H1 (cell line): ENCODE data around the gene RAD51B. TPM values are rescaled to one million over a fixed set of nuclear protein-coding genes. Genes with fewer than 3 reads are reported as not detected.

Experiments used
- CTCF ChIA-PET: fragments of 300-600 bp; sonication (Branson Sonifier 250); formaldehyde crosslinking; loops from one replicate; lab custom pipeline; 2021; ENCODE audit not compliant: partially characterized antibody; lab: Charles Lee
- POLR2A ChIA-PET: fragments of 300-600 bp; sonication (Branson Sonifier 250); formaldehyde crosslinking; loops from one replicate; lab custom pipeline; 2021; ENCODE audit warnings: inconsistent platforms; ENCODE audit not compliant: partially characterized antibody; lab: Charles Lee
- DNase-seq, 2 experiments: peaks; one replicate each; pipeline versions ENCODE4 v3.0.0 to v3.0.0-alpha.2; 2010 to 2022; ENCODE audit warnings: low spot score in 2 of 2, low read depth in 1 of 2, mixed read lengths in 1 of 2
- FAIRE-seq: peaks from 2 replicates; lab custom pipeline; 2011; peaks lifted over from hg19 to GRCh38; lab: Jason Lieb, UNC
- H2AFZ ChIP-seq: 2 replicates; pipeline ENCODE4 v1.8.1; 2012; ENCODE audit warnings: low read length, inconsistent platforms
- H2AK5ac ChIP-seq: 2 replicates; pipeline ENCODE4 v1.6.1; 2013; ENCODE audit warnings: low read depth, low read length
- H2BK120ac ChIP-seq: replicated peaks from 2 replicates; pipeline ENCODE3; 2013; ENCODE audit warnings: low read depth, low read length, inconsistent platforms
- H2BK12ac ChIP-seq: 2 replicates; pipeline ENCODE4 v1.6.1; 2013; ENCODE audit warnings: low read depth, low read length
- H2BK15ac ChIP-seq: 2 replicates; pipeline ENCODE4 v1.6.1; 2013; ENCODE audit warnings: low read length
- H2BK20ac ChIP-seq: 2 replicates; pipeline ENCODE4 v1.6.1; 2013; ENCODE audit warnings: low read length
- H2BK5ac ChIP-seq: 2 replicates; pipeline ENCODE4 v1.6.1; 2013; ENCODE audit warnings: low read depth, low read length
- H3K14ac ChIP-seq: 2 replicates; pipeline ENCODE4 v1.6.1; 2013; ENCODE audit warnings: inconsistent platforms; ENCODE audit not compliant: insufficient read length
- H3K18ac ChIP-seq: 2 replicates; pipeline ENCODE4 v1.6.1; 2013; ENCODE audit warnings: low read length; ENCODE audit errors: extremely low read depth
- H3K23ac ChIP-seq: 2 replicates; pipeline ENCODE4 v1.6.1; 2013; ENCODE audit warnings: inconsistent platforms; ENCODE audit not compliant: insufficient read length
- H3K23me2 ChIP-seq: 2 replicates; pipeline ENCODE4 v1.6.1; 2013; ENCODE audit warnings: low read depth, low read length
- H3K27ac ChIP-seq: 2 replicates; pipeline ENCODE4 v1.6.1; 2011; ENCODE audit warnings: low read depth, low read length, inconsistent platforms
- H3K27me3 ChIP-seq, 4 experiments: replicated peaks in 1 of 4; 1 replicate in 1 of 4; 2 replicates in 3 of 4; pipeline versions ENCODE4 v1.6.1 to v1.8.1; 2011 to 2013; ENCODE audit warnings: low read length in 3 of 4, mild to moderate bottlenecking in 3 of 4, inconsistent platforms in 2 of 4, mixed read lengths in 2 of 4, moderate library complexity in 1 of 4; ENCODE audit not compliant: control insufficient read depth in 3 of 4, insufficient read depth in 3 of 4; ENCODE audit errors: extremely low read depth in 1 of 4
- H3K36me3 ChIP-seq, 4 experiments: 2 replicates each; pipeline versions ENCODE4 v1.6.1 to v1.8.1; 2011 to 2013; ENCODE audit warnings: mild to moderate bottlenecking in 4 of 4, low read length in 3 of 4, moderate library complexity in 2 of 4, control low read depth in 1 of 4, inconsistent platforms in 1 of 4; ENCODE audit not compliant: insufficient read depth in 4 of 4, control insufficient read depth in 2 of 4
- H3K4ac ChIP-seq: replicated peaks from 2 replicates; pipeline ENCODE3; 2013; ENCODE audit warnings: low read length, low read depth, mixed read lengths, inconsistent platforms; ENCODE audit not compliant: insufficient read length
- H3K4me1 ChIP-seq, 4 experiments: replicated peaks in 1 of 4; 1 replicate in 1 of 4; 2 replicates in 3 of 4; pipeline versions ENCODE4 v1.6.1 to v1.8.1; 2011 to 2013; ENCODE audit warnings: low read length in 3 of 4, inconsistent platforms in 2 of 4, mixed read lengths in 1 of 4; ENCODE audit not compliant: insufficient read depth in 4 of 4, control insufficient read depth in 3 of 4
- H3K4me2 ChIP-seq, 2 experiments: 2 replicates each; pipeline versions ENCODE4 v1.6.1 to v1.8.1; 2011 to 2013; ENCODE audit warnings: low read depth in 2 of 2, low read length in 2 of 2, control low read depth in 1 of 2, inconsistent platforms in 1 of 2, mild to moderate bottlenecking in 1 of 2; ENCODE audit not compliant: insufficient read depth in 1 of 2
- H3K4me3 ChIP-seq, 4 experiments: fragments of 200-600, 300-600 bp in 1 of 4; sonication (generic), shearing (Covaris generic), sonication (Bioruptor Twin) in 1 of 4; 2 replicates each; pipeline versions ENCODE4 v1.5.1 to v1.8.1; 2011 to 2016; ENCODE audit warnings: low read length in 4 of 4, low read depth in 3 of 4, control low read depth in 2 of 4, inconsistent platforms in 2 of 4, mild to moderate bottlenecking in 2 of 4, mixed read lengths in 1 of 4, moderate library complexity in 1 of 4; ENCODE audit not compliant: insufficient read depth in 2 of 4; ENCODE audit errors: extremely low read depth in 1 of 4
- H3K56ac ChIP-seq: replicated peaks from 2 replicates; pipeline ENCODE3; 2013; ENCODE audit warnings: low read depth, mild to moderate bottlenecking, mixed read lengths, low read length, inconsistent platforms; ENCODE audit not compliant: insufficient read length
- H3K79me1 ChIP-seq: 2 replicates; pipeline ENCODE4 v1.6.1; 2013; ENCODE audit warnings: low read depth, low read length, control low read depth
- H3K79me2 ChIP-seq, 2 experiments: 2 replicates each; pipeline versions ENCODE4 v1.6.1 to v1.8.1; 2012 to 2013; ENCODE audit warnings: low read length in 2 of 2, mild to moderate bottlenecking in 2 of 2, inconsistent platforms in 1 of 2; ENCODE audit not compliant: insufficient read depth in 2 of 2, control insufficient read depth in 1 of 2
- H3K9ac ChIP-seq, 4 experiments: replicated peaks in 1 of 4; 1 replicate in 1 of 4; 2 replicates in 3 of 4; pipeline versions ENCODE4 v1.6.1 to v1.8.1; 2011 to 2013; ENCODE audit warnings: low read depth in 3 of 4, low read length in 3 of 4, control low read depth in 2 of 4, mild to moderate bottlenecking in 2 of 4, moderate library complexity in 2 of 4, inconsistent platforms in 1 of 4; ENCODE audit errors: extremely low read depth in 1 of 4
- H3K9me3 ChIP-seq, 2 experiments: 2 replicates each; pipeline versions ENCODE4 v1.6.1 to v1.8.1; 2012 to 2013; ENCODE audit warnings: mild to moderate bottlenecking in 2 of 2, moderate library complexity in 2 of 2, control low read depth in 1 of 2, inconsistent platforms in 1 of 2, low read depth in 1 of 2, low read length in 1 of 2, mixed read lengths in 1 of 2; ENCODE audit not compliant: insufficient read depth in 2 of 2
- H4K20me1 ChIP-seq, 2 experiments: replicated peaks in 1 of 2; 2 replicates each; pipeline versions ENCODE3 to v1.8.1; 2011 to 2013; ENCODE audit warnings: inconsistent platforms in 2 of 2, low read length in 2 of 2, mild to moderate bottlenecking in 1 of 2; ENCODE audit not compliant: insufficient read depth in 2 of 2, control insufficient read depth in 1 of 2
- H4K5ac ChIP-seq: 2 replicates; pipeline ENCODE4 v1.6.1; 2013; ENCODE audit warnings: low read length, low read depth, mixed read lengths, inconsistent platforms; ENCODE audit not compliant: insufficient read length
- H4K8ac ChIP-seq: 2 replicates; pipeline ENCODE4 v1.8.0; 2013; ENCODE audit warnings: mild to moderate bottlenecking, moderate library complexity, low read length, inconsistent platforms; ENCODE audit not compliant: insufficient read depth; ENCODE audit errors: extremely low read depth
- H4K91ac ChIP-seq: replicated peaks from 2 replicates; pipeline ENCODE3; 2013; ENCODE audit warnings: low read length, mixed read lengths, inconsistent platforms; ENCODE audit not compliant: insufficient read length
- ASH2L ChIP-seq: fragments of 200-600, 300-600 bp; sonication (generic); IDR thresholded peaks from one replicate; pipeline ENCODE4 v1.7.1; 2017; ENCODE audit warnings: low read length
- BACH1 ChIP-seq: IDR thresholded peaks from 2 replicates; pipeline ENCODE4 v1.6.1; 2012; ENCODE audit warnings: low read length, improper control_type of control experiment
- BRCA1 ChIP-seq: IDR thresholded peaks from 2 replicates; pipeline ENCODE4 v1.6.1; 2012; ENCODE audit warnings: low read depth, low read length, improper control_type of control experiment
- CREB1 ChIP-seq: IDR thresholded peaks from 2 replicates; pipeline ENCODE4 v1.6.1; 2012; ENCODE audit warnings: inconsistent platforms
- FOSL1 ChIP-seq: IDR thresholded peaks from 2 replicates; pipeline ENCODE4 v1.6.1; 2011; ENCODE audit warnings: mild to moderate bottlenecking, low read depth, low read length, moderate library complexity; ENCODE audit not compliant: insufficient read depth
- GABPA ChIP-seq: IDR thresholded peaks from 2 replicates; pipeline ENCODE4 v1.6.1; 2011; ENCODE audit warnings: mild to moderate bottlenecking, low read length, moderate library complexity, borderline replicate concordance; ENCODE audit not compliant: insufficient read depth
- HDAC6 ChIP-seq: IDR thresholded peaks from one replicate; pipeline ENCODE4 v1.7.1; 2012; ENCODE audit warnings: low read depth, mild to moderate bottlenecking, inconsistent platforms, low read length, moderate library complexity
- JUND ChIP-seq: IDR thresholded peaks from 2 replicates; pipeline ENCODE4 v1.6.1; 2011; ENCODE audit warnings: mild to moderate bottlenecking, improper control_type of control experiment, low read length
- MAX ChIP-seq: IDR thresholded peaks from 2 replicates; pipeline ENCODE4 v1.6.1; 2012; ENCODE audit warnings: inconsistent platforms
- POLR2AphosphoS5 ChIP-seq: IDR thresholded peaks from 2 replicates; pipeline ENCODE4 v1.6.1; 2011; ENCODE audit warnings: low read depth, low read length
- RFX5 ChIP-seq: IDR thresholded peaks from 2 replicates; pipeline ENCODE4 v1.6.1; 2011; ENCODE audit warnings: low read depth, low read length, improper control_type of control experiment, borderline replicate concordance
- SP4 ChIP-seq: IDR thresholded peaks from 2 replicates; pipeline ENCODE4 v1.6.1; 2012; ENCODE audit warnings: low read length, inconsistent platforms
- SUZ12 ChIP-seq: fragments of 200-600 bp; sonication (generic); IDR thresholded peaks from 2 replicates; pipeline ENCODE4 v1.6.1; 2012; ENCODE audit warnings: mild to moderate bottlenecking, inconsistent platforms, low read length, moderate library complexity, mixed read lengths
- TAF1 ChIP-seq: IDR thresholded peaks from 2 replicates; pipeline ENCODE4 v1.6.1; 2011; ENCODE audit warnings: mild to moderate bottlenecking, low read depth, low read length
- TAF7 ChIP-seq: optimal IDR thresholded peaks from 2 replicates; pipeline ENCODE3; 2011; ENCODE audit warnings: low read depth, mild to moderate bottlenecking, inconsistent platforms, low read length, moderate library complexity, borderline replicate concordance
- WGBS, 2 experiments: shearing (Covaris generic) in 1 of 2; methylation state at CpG; one replicate each; pipeline versions ENCODE4 v1.1.6 to v1.1.7; 2013 to 2015; ENCODE audit warnings: low lambda C conversion rate in 2 of 2, mixed read lengths in 2 of 2, inconsistent platforms in 1 of 2, low coverage in 1 of 2, missing lambda C conversion rate in 1 of 2; ENCODE audit not compliant: insufficient replicate concordance in 2 of 2, insufficient coverage in 1 of 2, insufficient read length in 1 of 2; ENCODE audit errors: extremely low coverage in 1 of 2, missing lambda C conversion rate in 1 of 2; 5-methylcytosine and 5-hydroxymethylcytosine counted together
- polyA plus RNA-seq, 7 experiments: library from polyadenylated mRNA; depleted of rRNA in 3 of 7; stranded (reverse) in 5 of 7; unstranded in 2 of 7; fragments of >200 nt in 5 of 7; fragments of 200-250 nt in 2 of 7; gene quantifications; 1 replicate in 5 of 7; 2 replicates in 1 of 7; 4 replicates in 1 of 7; pipeline versions ENCODE4 v1.2.1 to v1.2.3, GENCODE V29; 2011 to 2013; ENCODE audit warnings: missing spikeins in 2 of 7, mixed read lengths in 2 of 7
- total RNA-seq: library from RNA; stranded (reverse); fragmentation: NEBNext Ultra II Directional; extraction: Animal tissue kit (Norgen Biotek cat#: 25700); gene quantifications from 2 replicates; pipeline ENCODE4 v1.2.1, GENCODE V29; 2021

Gene RAD51B
- total and polyA plus RNA-seq, 2 of the 8 experiments (the other 6 are each of a cell fraction or from before 2014, with no cell fraction given), result 3.9 to 14.9 TPM

- no peak overlapping the region for H2BK12ac ChIP-seq
- H3K9ac ChIP-seq, result no peak overlapping the region
- H4K5ac ChIP-seq, result no peak overlapping the region
- H3K4me2 ChIP-seq, result no peak overlapping the region
- H3K18ac ChIP-seq, result no peak overlapping the region
- DNase-seq (no peak), FAIRE-seq (no peak)
- no peak overlapping the region for H2AFZ ChIP-seq
- 94% methylated on average over 5 of the region's 5 CpGs; no CpG with 5 or more reads in 1 of the 2 experiments for WGBS, 2 experiments
- H3K23ac ChIP-seq, result no peak overlapping the region
- H3K4me1 ChIP-seq, result no peaks in the 10 kb centered on the region
- no peak overlapping the region for H4K8ac ChIP-seq
- no peak overlapping the region for H2BK5ac ChIP-seq
- H3K27me3 ChIP-seq, result no peaks in the 10 kb centered on the region
- H2BK15ac ChIP-seq, result no peak overlapping the region
- H3K79me1 ChIP-seq, result no peaks in the 10 kb centered on the region
- H4K20me1 ChIP-seq, result peaks cover 0 to 5% of the 10 kb centered on the region in 2 experiments
- H3K14ac ChIP-seq, result no peak overlapping the region
- no peak overlapping the region for H2BK120ac ChIP-seq
- no peak overlapping the region for H4K91ac ChIP-seq
- no peak overlapping the region for H3K4me3 ChIP-seq
- POLR2A ChIA-PET, result no interaction called here
- H2AK5ac ChIP-seq, result no peak overlapping the region
- H3K56ac ChIP-seq, result no peak overlapping the region
- H3K36me3 ChIP-seq, result peaks cover 20 to 86% (median 70%) of the 10 kb centered on the region in 4 experiments; a peak in 7 of 8 replicates
- TF ChIP-seq TAF7 (no peak), SP4 (no peak), GABPA (no peak), FOSL1 (no peak), MAX (no peak), POLR2AphosphoS5 (no peak), SUZ12 (no peak), ASH2L (no peak), BACH1 (no peak), JUND (no peak), TAF1 (no peak), HDAC6 (no peak), BRCA1 (no peak), RFX5 (no peak), CREB1 (no peak)
- TF ChIP-seq, all 59 proteins: peak for 0
- CTCF ChIA-PET, result interaction anchor here (1.0 kb wide), 1 partner anchor 70 kb away, joined by 3 read pairs; no protein-coding TSS in a partner anchor
- H3K9me3 ChIP-seq, result no peaks in the 10 kb centered on the region
- no peak overlapping the region for H2BK20ac ChIP-seq
- no peaks in the 10 kb centered on the region for H3K23me2 ChIP-seq
- no peak overlapping the region for H3K4ac ChIP-seq
- H3K27ac ChIP-seq, result no peak overlapping the region
- H3K79me2 ChIP-seq, result no peaks in the 10 kb centered on the region
Observed at GRCh38 chr14:67773844-67774377, 45.7 kb upstream of the RAD51B start.
